GM19239 (cell line): ENCODE results near the gene FOXK1.

Experiments
- DNase-seq: peaks from one replicate; pipeline ENCODE4 v3.0.0; 2011; ENCODE audit warnings: low spot score; ENCODE audit not compliant: insufficient read length
- FAIRE-seq: peaks from 2 replicates; lab custom pipeline; 2011; peaks lifted over from hg19 to GRCh38; lab: Jason Lieb, UNC

FOXK1 gene

GRCh38 chr7:4715410-4715776, 33.3 kb downstream of the FOXK1 start:
- DNase-seq (no peak), FAIRE-seq (no peak)

GRCh38 chr7:4716946-4717795, 35.1 kb downstream of the FOXK1 start:
- DNase-seq (no peak), FAIRE-seq (no peak)

GRCh38 chr7:4718075-4718474, 36.0 kb downstream of the FOXK1 start:
- no peak for FAIRE-seq

GRCh38 chr7:4720225-4720624, 38.1 kb downstream of the FOXK1 start:
- DNase-seq: no peak
- FAIRE-seq: peak; percentile 90

More at GRCh38 chr7:4718075-4718474, 36.0 kb downstream of the FOXK1 start:
- DNase-seq: no peak

- DNase-seq (no peak), FAIRE-seq (no peak)
Observed at GRCh38 chr7:4722308-4722707, 40.2 kb downstream of the FOXK1 start.

- DNase-seq: no peak
- FAIRE-seq: no peak
Observed at GRCh38 chr7:4722960-4723630, 41.0 kb downstream of the FOXK1 start.

- DNase-seq: no peak
Observed at GRCh38 chr7:4724648-4725013, 42.5 kb downstream of the FOXK1 start.

GRCh38 chr7:4725014-4725849, 43.1 kb downstream of the FOXK1 start:
- peak; percentile 87 for DNase-seq
- peak; percentile 79 for FAIRE-seq

More at GRCh38 chr7:4724648-4725013, 42.5 kb downstream of the FOXK1 start:
- FAIRE-seq: no peak

- FAIRE-seq (no peak), DNase-seq (no peak)
Observed at GRCh38 chr7:4725850-4726450, 43.9 kb downstream of the FOXK1 start.

- DNase-seq: no peak
- no peak for FAIRE-seq
Observed at GRCh38 chr7:4726566-4726965, 44.5 kb downstream of the FOXK1 start.

GRCh38 chr7:4727914-4728705, 46.0 kb downstream of the FOXK1 start:
- FAIRE-seq (no peak), DNase-seq (no peak)

GRCh38 chr7:4729266-4729665, 47.2 kb downstream of the FOXK1 start:
- FAIRE-seq (no peak), DNase-seq (no peak)

- DNase-seq (no peak), FAIRE-seq (no peak)
Observed at GRCh38 chr7:4730276-4730675, 48.2 kb downstream of the FOXK1 start.

- FAIRE-seq (no peak), DNase-seq (no peak)
Observed at GRCh38 chr7:4730971-4731370, 48.9 kb downstream of the FOXK1 start.

GRCh38 chr7:4731803-4732202, 49.7 kb downstream of the FOXK1 start:
- DNase-seq (no peak), FAIRE-seq (no peak)

GRCh38 chr7:4733936-4734528, 51.9 kb downstream of the FOXK1 start:
- no peak for FAIRE-seq

GRCh38 chr7:4734587-4735345, 52.7 kb downstream of the FOXK1 start:
- FAIRE-seq (no peak), DNase-seq (no peak)

More at GRCh38 chr7:4733936-4734528, 51.9 kb downstream of the FOXK1 start:
- no peak for DNase-seq

GRCh38 chr7:4737300-4737699, 55.2 kb downstream of the FOXK1 start:
- DNase-seq (no peak), FAIRE-seq (no peak)
